HepG2 (cell line): ENCODE results near the gene HECTD1. TPM values are rescaled to one million over a fixed set of nuclear protein-coding genes. Genes with fewer than 3 reads are reported as not detected.

Experiments
- ZNF292 ChIP-seq: sonication (generic); formaldehyde crosslinking; IDR thresholded peaks from 2 replicates; pipeline ENCODE4 v1.8.1; 2022; ENCODE audit warnings: mild to moderate bottlenecking, low read depth, missing genetic modification reagents, borderline replicate concordance
- ZNF792 ChIP-seq: IDR thresholded peaks from 2 replicates; pipeline ENCODE4 v1.6.1; 2016
- polyA plus RNA-seq, 8 experiments: library from polyadenylated mRNA; depleted of rRNA in 3 of 8; stranded (reverse) in 7 of 8; unstranded in 1 of 8; fragments of >200 nt; fragmentation: Illumina TruSeq in 4 of 8; extraction: Trizol in 4 of 8; gene quantifications; 2 replicates each; pipeline versions ENCODE4 v1.2.1 to v1.2.3, GENCODE V29; 2011 to 2016; ENCODE audit warnings: low read depth in 4 of 8, missing spikeins in 1 of 8, mixed read lengths in 1 of 8; ENCODE audit not compliant: insufficient read depth in 1 of 8
- total RNA-seq, 5 experiments: library from RNA; depleted of rRNA; stranded (reverse); fragments of >200 nt; fragmentation: Illumina TruSeq; extraction: Trizol; gene quantifications; 2 replicates each; pipeline ENCODE4 v1.2.3, GENCODE V29; 2016; ENCODE audit warnings: low read depth in 1 of 5
- TF ChIP-seq, protein P1 (sequence below): IDR thresholded peaks from 2 replicates; pipeline ENCODE4 v1.4.0; 2020; ENCODE audit warnings: mild to moderate bottlenecking, missing genetic modification reagents
- TF ChIP-seq, protein P2 (sequence below): sonication (generic); formaldehyde crosslinking; IDR thresholded peaks from 2 replicates; pipeline ENCODE4 v1.5.0; 2020; ENCODE audit warnings: missing genetic modification reagents
- TF ChIP-seq, protein P3 (sequence below): sonication (generic); formaldehyde crosslinking; IDR thresholded peaks from 2 replicates; pipeline ENCODE4 v1.4.0; 2020; ENCODE audit warnings: missing genetic modification reagents, borderline replicate concordance
- TF ChIP-seq, protein P4 (sequence below): IDR thresholded peaks from 2 replicates; pipeline ENCODE4 v1.6.1; 2018; ENCODE audit warnings: missing genetic modification reagents, mild to moderate bottlenecking, missing compliant biosample characterization
- TF ChIP-seq, protein P5 (sequence below), 2 experiments: sonication (generic) in 1 of 2; formaldehyde crosslinking in 1 of 2; IDR thresholded peaks; 2 replicates each; pipeline versions ENCODE4 v1.6.1 to v1.9.0; 2014 to 2022; ENCODE audit warnings: antibody characterized with exemption in 1 of 2, borderline replicate concordance in 1 of 2, inconsistent platforms in 1 of 2, low read depth in 1 of 2, missing genetic modification reagents in 1 of 2
- TF ChIP-seq, protein P6 (sequence below): IDR thresholded peaks from 2 replicates; pipeline ENCODE4 v1.6.1; 2016; ENCODE audit warnings: mild to moderate bottlenecking

The HECTD1 gene
- total and polyA plus RNA-seq, 2 of the 13 experiments (the other 11 are each of a cell fraction or from before 2014, with no cell fraction given) = 312 to 560 TPM

DNA sequence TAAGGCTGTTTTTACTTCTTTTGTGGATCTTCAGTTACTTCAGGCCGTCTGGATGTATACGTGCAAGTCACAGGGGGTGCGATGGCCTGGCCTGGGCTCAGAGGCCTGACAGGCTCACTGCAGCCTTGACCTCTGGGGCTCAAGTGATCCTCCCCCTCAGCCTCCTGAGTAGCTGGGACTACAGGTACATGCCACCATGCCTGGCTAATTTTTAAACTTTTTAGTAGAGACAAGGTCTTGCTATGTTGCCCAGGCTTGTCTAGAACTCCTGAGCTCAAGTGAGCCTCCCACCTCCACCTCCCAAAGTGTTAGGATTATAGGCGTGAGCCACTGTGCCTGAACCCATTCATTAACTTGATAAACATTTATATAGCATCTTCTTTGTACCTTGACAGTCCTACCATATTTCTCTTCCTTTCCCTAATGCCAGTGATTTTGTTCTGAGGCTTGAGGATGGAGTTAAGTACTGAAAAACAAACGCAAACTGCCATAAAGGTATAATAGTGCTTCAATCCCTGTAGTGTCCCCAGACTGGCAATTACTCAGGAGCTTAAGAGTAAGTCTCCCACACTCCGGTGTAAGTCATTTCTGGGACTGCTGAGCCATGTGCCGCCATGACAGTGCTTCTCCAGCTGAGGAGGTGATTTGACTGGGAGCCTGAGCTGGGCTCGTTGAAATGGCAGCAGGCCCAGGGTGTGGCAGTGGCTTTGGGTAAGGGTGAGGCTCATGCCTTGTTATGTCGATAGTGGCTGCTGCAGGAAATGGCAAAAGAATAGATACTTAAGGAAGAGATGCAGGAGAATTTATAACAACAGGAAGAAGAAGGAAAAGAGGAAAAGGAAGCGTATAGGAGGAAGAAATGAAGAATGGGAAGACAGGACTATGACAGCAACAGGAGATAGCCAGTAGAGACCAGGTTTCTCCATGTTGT, 43.7 kb upstream of the HECTD1 start (continued):
- TF ChIP-seq, protein P1, sequence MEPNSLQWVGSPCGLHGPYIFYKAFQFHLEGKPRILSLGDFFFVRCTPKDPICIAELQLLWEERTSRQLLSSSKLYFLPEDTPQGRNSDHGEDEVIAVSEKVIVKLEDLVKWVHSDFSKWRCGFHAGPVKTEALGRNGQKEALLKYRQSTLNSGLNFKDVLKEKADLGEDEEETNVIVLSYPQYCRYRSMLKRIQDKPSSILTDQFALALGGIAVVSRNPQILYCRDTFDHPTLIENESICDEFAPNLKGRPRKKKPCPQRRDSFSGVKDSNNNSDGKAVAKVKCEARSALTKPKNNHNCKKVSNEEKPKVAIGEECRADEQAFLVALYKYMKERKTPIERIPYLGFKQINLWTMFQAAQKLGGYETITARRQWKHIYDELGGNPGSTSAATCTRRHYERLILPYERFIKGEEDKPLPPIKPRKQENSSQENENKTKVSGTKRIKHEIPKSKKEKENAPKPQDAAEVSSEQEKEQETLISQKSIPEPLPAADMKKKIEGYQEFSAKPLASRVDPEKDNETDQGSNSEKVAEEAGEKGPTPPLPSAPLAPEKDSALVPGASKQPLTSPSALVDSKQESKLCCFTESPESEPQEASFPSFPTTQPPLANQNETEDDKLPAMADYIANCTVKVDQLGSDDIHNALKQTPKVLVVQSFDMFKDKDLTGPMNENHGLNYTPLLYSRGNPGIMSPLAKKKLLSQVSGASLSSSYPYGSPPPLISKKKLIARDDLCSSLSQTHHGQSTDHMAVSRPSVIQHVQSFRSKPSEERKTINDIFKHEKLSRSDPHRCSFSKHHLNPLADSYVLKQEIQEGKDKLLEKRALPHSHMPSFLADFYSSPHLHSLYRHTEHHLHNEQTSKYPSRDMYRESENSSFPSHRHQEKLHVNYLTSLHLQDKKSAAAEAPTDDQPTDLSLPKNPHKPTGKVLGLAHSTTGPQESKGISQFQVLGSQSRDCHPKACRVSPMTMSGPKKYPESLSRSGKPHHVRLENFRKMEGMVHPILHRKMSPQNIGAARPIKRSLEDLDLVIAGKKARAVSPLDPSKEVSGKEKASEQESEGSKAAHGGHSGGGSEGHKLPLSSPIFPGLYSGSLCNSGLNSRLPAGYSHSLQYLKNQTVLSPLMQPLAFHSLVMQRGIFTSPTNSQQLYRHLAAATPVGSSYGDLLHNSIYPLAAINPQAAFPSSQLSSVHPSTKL (CRISPR knock-in tag) = peak; percentile 83
- TF ChIP-seq, protein P2, sequence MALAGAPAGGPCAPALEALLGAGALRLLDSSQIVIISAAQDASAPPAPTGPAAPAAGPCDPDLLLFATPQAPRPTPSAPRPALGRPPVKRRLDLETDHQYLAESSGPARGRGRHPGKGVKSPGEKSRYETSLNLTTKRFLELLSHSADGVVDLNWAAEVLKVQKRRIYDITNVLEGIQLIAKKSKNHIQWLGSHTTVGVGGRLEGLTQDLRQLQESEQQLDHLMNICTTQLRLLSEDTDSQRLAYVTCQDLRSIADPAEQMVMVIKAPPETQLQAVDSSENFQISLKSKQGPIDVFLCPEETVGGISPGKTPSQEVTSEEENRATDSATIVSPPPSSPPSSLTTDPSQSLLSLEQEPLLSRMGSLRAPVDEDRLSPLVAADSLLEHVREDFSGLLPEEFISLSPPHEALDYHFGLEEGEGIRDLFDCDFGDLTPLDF = no peak
- TF ChIP-seq, protein P3, sequence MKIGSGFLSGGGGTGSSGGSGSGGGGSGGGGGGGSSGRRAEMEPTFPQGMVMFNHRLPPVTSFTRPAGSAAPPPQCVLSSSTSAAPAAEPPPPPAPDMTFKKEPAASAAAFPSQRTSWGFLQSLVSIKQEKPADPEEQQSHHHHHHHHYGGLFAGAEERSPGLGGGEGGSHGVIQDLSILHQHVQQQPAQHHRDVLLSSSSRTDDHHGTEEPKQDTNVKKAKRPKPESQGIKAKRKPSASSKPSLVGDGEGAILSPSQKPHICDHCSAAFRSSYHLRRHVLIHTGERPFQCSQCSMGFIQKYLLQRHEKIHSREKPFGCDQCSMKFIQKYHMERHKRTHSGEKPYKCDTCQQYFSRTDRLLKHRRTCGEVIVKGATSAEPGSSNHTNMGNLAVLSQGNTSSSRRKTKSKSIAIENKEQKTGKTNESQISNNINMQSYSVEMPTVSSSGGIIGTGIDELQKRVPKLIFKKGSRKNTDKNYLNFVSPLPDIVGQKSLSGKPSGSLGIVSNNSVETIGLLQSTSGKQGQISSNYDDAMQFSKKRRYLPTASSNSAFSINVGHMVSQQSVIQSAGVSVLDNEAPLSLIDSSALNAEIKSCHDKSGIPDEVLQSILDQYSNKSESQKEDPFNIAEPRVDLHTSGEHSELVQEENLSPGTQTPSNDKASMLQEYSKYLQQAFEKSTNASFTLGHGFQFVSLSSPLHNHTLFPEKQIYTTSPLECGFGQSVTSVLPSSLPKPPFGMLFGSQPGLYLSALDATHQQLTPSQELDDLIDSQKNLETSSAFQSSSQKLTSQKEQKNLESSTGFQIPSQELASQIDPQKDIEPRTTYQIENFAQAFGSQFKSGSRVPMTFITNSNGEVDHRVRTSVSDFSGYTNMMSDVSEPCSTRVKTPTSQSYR = peak; percentile 64; the same call in 1 of the 2 replicates
- TF ChIP-seq, protein P4, sequence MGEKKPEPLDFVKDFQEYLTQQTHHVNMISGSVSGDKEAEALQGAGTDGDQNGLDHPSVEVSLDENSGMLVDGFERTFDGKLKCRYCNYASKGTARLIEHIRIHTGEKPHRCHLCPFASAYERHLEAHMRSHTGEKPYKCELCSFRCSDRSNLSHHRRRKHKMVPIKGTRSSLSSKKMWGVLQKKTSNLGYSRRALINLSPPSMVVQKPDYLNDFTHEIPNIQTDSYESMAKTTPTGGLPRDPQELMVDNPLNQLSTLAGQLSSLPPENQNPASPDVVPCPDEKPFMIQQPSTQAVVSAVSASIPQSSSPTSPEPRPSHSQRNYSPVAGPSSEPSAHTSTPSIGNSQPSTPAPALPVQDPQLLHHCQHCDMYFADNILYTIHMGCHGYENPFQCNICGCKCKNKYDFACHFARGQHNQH (CRISPR knock-in tag) = 0 out of 2 replicates have a peak, but pooled peaks have one; percentile 26
- TF ChIP-seq ZNF292 (CRISPR knock-in tag) (peak; percentile 57; the same call in 1 of the 2 replicates), ZNF792 (CRISPR knock-in tag) (0 out of 2 replicates have a peak, but pooled peaks have one; percentile 53)
- TF ChIP-seq, protein P5, sequence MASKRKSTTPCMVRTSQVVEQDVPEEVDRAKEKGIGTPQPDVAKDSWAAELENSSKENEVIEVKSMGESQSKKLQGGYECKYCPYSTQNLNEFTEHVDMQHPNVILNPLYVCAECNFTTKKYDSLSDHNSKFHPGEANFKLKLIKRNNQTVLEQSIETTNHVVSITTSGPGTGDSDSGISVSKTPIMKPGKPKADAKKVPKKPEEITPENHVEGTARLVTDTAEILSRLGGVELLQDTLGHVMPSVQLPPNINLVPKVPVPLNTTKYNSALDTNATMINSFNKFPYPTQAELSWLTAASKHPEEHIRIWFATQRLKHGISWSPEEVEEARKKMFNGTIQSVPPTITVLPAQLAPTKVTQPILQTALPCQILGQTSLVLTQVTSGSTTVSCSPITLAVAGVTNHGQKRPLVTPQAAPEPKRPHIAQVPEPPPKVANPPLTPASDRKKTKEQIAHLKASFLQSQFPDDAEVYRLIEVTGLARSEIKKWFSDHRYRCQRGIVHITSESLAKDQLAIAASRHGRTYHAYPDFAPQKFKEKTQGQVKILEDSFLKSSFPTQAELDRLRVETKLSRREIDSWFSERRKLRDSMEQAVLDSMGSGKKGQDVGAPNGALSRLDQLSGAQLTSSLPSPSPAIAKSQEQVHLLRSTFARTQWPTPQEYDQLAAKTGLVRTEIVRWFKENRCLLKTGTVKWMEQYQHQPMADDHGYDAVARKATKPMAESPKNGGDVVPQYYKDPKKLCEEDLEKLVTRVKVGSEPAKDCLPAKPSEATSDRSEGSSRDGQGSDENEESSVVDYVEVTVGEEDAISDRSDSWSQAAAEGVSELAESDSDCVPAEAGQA (IDR thresholded peaks at IDR 0.05; ENCODE audit: low read depth) = no peak
- TF ChIP-seq, protein P5 (CRISPR knock-in tag; IDR thresholded peaks at IDR 0.05; ENCODE audit: borderline replicate concordance) = no peak
- TF ChIP-seq, protein P6, sequence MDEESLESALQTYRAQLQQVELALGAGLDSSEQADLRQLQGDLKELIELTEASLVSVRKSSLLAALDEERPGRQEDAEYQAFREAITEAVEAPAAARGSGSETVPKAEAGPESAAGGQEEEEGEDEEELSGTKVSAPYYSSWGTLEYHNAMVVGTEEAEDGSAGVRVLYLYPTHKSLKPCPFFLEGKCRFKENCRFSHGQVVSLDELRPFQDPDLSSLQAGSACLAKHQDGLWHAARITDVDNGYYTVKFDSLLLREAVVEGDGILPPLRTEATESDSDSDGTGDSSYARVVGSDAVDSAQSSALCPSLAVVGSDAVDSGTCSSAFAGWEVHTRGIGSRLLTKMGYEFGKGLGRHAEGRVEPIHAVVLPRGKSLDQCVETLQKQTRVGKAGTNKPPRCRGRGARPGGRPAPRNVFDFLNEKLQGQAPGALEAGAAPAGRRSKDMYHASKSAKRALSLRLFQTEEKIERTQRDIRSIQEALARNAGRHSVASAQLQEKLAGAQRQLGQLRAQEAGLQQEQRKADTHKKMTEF (CRISPR knock-in tag) = peak; percentile 76; the same call in 1 of the 2 replicates
